ENCODE data around the gene CSPG4. TPM values are rescaled to one million over a fixed set of nuclear protein-coding genes. Genes with fewer than 3 reads are reported as not detected.
A peak's percentile ranks its signal among the peaks of the same experiment; 100 is the strongest.

CSPG4 gene
- total and polyA plus RNA-seq, 9 of the 15 experiments (the other 6 are each of a cell fraction or from before 2014, with no cell fraction given) = under 0.01 to 0.07 (median 0.04) TPM; not detected in 5

DNA sequence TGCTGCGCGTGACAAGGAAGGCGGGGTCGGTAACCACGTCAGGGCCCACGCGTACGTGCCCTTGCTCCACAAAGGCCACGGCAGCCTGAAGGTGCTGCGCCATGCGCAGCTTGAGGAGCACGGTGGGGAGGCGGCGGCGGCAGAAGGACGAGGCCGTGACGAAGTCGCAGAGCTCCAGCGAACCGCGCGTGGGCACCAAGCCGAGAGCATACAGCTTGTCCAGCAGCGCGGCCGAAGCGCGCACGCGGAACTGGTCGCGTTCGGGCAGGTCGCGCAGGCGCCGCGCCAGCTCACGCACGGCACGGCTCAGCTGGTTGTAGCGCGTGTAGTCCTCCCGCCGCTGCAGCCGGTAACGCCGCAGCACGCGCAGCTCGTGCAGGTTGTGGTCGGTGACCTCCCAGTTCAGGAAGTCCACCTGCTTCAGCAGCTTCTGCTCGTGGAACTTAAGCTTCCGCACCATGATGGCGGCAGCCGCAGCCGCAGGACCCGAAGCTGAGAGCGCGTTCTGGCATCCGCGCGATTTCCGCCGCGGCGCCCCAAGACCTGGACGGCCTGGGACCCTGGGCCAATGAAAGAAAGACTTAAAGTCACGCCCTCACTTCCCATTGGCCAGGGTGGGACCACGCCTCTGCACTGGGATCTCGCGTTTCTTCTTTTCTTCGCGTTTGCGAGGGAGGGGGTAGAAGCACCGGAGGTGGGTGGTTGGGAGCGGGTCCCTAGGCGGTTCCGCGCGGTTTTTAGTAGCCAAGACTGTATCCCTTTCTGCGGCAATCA lies 72.8 kb downstream of the CSPG4 start, which contains the start of gene IMP3 (continued):
- TF ChIP-seq, protein P1, sequence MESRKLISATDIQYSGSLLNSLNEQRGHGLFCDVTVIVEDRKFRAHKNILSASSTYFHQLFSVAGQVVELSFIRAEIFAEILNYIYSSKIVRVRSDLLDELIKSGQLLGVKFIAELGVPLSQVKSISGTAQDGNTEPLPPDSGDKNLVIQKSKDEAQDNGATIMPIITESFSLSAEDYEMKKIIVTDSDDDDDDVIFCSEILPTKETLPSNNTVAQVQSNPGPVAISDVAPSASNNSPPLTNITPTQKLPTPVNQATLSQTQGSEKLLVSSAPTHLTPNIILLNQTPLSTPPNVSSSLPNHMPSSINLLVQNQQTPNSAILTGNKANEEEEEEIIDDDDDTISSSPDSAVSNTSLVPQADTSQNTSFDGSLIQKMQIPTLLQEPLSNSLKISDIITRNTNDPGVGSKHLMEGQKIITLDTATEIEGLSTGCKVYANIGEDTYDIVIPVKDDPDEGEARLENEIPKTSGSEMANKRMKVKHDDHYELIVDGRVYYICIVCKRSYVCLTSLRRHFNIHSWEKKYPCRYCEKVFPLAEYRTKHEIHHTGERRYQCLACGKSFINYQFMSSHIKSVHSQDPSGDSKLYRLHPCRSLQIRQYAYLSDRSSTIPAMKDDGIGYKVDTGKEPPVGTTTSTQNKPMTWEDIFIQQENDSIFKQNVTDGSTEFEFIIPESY (CRISPR knock-in tag; IDR thresholded peaks at IDR 0.05) = peak; percentile 12; the same call in 1 of the 2 replicates
- TF ChIP-seq ZNF316 (IDR thresholded peaks at IDR 0.05) = 0 out of 2 replicates have a peak, but pooled peaks have one; percentile 16
- TF ChIP-seq PHF20 (IDR thresholded peaks at IDR 0.05; ENCODE audit: partially characterized antibody) = peak; percentile 64
- no peak; the same call in 1 of the 2 replicates for TF ChIP-seq SAFB (IDR thresholded peaks at IDR 0.05; ENCODE audit: borderline replicate concordance, low read depth, low read length)
- TF ChIP-seq, protein P2, sequence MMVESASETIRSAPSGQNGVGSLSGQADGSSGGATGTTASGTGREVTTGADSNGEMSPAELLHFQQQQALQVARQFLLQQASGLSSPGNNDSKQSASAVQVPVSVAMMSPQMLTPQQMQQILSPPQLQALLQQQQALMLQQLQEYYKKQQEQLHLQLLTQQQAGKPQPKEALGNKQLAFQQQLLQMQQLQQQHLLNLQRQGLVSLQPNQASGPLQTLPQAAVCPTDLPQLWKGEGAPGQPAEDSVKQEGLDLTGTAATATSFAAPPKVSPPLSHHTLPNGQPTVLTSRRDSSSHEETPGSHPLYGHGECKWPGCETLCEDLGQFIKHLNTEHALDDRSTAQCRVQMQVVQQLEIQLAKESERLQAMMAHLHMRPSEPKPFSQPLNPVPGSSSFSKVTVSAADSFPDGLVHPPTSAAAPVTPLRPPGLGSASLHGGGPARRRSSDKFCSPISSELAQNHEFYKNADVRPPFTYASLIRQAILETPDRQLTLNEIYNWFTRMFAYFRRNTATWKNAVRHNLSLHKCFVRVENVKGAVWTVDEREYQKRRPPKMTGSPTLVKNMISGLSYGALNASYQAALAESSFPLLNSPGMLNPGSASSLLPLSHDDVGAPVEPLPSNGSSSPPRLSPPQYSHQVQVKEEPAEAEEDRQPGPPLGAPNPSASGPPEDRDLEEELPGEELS (CRISPR knock-in tag; IDR thresholded peaks at IDR 0.05; ENCODE audit: borderline replicate concordance) = peak; percentile 49; the same call in 1 of the 2 replicates
- no peak for TF ChIP-seq ZNF41 (CRISPR knock-in tag; conservative IDR thresholded peaks at IDR 0.05)
- TF ChIP-seq PHB (CRISPR knock-in tag; IDR thresholded peaks at IDR 0.05) = no peak
- TF ChIP-seq, protein P3, sequence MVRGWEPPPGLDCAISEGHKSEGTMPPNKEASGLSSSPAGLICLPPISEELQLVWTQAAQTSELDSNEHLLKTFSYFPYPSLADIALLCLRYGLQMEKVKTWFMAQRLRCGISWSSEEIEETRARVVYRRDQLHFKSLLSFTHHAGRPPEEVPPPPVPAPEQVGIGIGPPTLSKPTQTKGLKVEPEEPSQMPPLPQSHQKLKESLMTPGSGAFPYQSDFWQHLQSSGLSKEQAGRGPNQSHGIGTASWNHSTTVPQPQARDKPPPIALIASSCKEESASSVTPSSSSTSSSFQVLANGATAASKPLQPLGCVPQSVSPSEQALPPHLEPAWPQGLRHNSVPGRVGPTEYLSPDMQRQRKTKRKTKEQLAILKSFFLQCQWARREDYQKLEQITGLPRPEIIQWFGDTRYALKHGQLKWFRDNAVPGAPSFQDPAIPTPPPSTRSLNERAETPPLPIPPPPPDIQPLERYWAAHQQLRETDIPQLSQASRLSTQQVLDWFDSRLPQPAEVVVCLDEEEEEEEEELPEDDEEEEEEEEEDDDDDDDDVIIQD (CRISPR knock-in tag; IDR thresholded peaks at IDR 0.05) = no peak
- peak; percentile 79 for TF ChIP-seq ARHGAP35 (IDR thresholded peaks at IDR 0.05; ENCODE audit: partially characterized antibody)
- peak; percentile 26 for TF ChIP-seq MEIS2 (IDR thresholded peaks at IDR 0.05; ENCODE audit: partially characterized antibody)
- TF ChIP-seq RBM15 (IDR thresholded peaks at IDR 0.05; ENCODE audit: insufficient read depth, low read length) = no peak
- peak; percentile 88 for TF ChIP-seq MYC (IDR thresholded peaks at IDR 0.05; ENCODE audit: low read depth, low read length)
- TF ChIP-seq MYC (CRISPR knock-in tag; IDR thresholded peaks at IDR 0.05; ENCODE audit: borderline replicate concordance, low read depth) = peak; percentile 89; the same call in 1 of the 2 replicates
- TF ChIP-seq ARNT (IDR thresholded peaks at IDR 0.05) = no peak
- TF ChIP-seq, protein P4, sequence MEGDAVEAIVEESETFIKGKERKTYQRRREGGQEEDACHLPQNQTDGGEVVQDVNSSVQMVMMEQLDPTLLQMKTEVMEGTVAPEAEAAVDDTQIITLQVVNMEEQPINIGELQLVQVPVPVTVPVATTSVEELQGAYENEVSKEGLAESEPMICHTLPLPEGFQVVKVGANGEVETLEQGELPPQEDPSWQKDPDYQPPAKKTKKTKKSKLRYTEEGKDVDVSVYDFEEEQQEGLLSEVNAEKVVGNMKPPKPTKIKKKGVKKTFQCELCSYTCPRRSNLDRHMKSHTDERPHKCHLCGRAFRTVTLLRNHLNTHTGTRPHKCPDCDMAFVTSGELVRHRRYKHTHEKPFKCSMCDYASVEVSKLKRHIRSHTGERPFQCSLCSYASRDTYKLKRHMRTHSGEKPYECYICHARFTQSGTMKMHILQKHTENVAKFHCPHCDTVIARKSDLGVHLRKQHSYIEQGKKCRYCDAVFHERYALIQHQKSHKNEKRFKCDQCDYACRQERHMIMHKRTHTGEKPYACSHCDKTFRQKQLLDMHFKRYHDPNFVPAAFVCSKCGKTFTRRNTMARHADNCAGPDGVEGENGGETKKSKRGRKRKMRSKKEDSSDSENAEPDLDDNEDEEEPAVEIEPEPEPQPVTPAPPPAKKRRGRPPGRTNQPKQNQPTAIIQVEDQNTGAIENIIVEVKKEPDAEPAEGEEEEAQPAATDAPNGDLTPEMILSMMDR (IDR thresholded peaks at IDR 0.05 in 2 of 3, conservative IDR thresholded peaks at IDR 0.05 in 1 of 3; ENCODE audit: insufficient read depth in 2 of 3, low read depth in 1 of 3, low read length in 3 of 3) = no peak
- TF ChIP-seq, protein P5, sequence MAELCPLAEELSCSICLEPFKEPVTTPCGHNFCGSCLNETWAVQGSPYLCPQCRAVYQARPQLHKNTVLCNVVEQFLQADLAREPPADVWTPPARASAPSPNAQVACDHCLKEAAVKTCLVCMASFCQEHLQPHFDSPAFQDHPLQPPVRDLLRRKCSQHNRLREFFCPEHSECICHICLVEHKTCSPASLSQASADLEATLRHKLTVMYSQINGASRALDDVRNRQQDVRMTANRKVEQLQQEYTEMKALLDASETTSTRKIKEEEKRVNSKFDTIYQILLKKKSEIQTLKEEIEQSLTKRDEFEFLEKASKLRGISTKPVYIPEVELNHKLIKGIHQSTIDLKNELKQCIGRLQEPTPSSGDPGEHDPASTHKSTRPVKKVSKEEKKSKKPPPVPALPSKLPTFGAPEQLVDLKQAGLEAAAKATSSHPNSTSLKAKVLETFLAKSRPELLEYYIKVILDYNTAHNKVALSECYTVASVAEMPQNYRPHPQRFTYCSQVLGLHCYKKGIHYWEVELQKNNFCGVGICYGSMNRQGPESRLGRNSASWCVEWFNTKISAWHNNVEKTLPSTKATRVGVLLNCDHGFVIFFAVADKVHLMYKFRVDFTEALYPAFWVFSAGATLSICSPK (IDR thresholded peaks at IDR 0.05; ENCODE audit: borderline replicate concordance) = no peak
